CD4-positive, alpha-beta T cell treated with Interleukin-15 for 1 hour (primary cell): ENCODE results near the gene AMACR.

Experiments
- DNase-seq: peaks from one replicate; pipeline ENCODE4 v3.0.0-alpha.2; 2020

The AMACR gene

DNA sequence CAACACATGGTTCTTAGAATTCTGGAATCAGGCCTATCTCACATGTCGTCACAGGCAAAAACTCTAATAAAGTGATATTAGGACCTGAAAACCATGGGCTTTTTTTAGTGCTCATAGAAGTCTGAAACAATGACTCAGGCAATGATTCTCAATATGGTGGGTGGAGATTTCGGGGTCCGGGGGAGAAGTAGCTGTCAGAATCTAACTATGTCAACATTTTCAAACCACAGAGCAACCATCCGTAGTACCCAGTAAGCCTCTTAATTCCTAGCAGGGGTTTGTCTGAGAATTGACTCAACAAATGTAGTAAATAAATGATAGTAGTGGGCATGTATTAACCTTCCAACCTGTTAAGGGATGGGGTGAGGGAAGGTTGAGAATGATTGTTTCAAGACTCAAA is 2.6 kb downstream of the AMACR start:
- no peak for DNase-seq

DNA sequence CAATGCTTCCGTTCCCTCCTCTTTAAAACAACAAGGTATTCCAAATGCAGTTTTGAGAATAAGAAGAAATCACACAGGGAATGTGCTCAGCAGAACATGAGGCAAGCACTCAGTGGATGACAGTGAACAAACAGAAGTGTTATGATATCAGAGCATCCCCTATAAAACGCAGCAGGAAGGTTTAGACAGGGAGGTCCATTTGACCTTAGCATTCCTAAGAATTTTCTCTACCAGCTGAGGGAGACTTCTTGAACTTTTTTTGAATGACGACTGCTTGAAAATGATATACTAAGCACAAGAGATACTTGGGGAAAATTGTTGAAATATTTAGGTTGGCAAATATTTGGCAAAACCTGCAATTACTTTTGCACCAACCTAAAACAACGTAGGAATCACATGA is 3.9 kb downstream of the AMACR start:
- DNase-seq, result no peak

DNA sequence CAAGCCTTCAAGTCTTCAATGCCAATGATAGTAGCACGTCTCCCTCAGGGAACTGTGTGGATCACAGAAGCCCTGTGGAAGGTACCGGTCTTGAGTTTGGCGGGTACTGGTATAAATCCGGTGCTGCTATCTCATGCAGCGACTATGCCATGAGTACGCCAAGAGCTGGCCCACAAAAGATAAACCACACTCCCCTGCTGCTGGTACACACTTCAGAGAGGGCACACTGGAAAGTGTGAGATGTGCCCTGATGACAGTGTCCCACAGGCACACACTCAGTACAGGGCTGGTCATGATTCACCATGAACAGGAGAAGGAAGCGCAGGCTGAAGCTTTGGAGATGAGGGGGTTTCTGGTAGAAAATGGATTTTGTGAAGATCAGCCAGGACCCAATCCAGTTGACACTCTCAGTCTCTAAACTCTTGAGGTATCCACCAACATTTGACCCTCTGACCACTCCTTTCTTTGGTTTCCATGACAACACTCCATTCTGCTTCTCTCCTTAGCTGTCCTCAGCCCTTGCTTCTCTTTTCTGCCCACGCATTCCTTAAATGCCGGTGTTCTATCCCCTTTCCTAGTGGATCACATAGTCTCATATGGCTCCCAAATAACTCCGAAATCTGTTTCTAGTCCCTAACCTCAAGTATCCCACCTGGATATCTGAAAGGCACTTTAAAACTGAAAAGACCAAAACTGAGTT is 5.1 kb downstream of the AMACR start:
- DNase-seq, result no peak

DNA sequence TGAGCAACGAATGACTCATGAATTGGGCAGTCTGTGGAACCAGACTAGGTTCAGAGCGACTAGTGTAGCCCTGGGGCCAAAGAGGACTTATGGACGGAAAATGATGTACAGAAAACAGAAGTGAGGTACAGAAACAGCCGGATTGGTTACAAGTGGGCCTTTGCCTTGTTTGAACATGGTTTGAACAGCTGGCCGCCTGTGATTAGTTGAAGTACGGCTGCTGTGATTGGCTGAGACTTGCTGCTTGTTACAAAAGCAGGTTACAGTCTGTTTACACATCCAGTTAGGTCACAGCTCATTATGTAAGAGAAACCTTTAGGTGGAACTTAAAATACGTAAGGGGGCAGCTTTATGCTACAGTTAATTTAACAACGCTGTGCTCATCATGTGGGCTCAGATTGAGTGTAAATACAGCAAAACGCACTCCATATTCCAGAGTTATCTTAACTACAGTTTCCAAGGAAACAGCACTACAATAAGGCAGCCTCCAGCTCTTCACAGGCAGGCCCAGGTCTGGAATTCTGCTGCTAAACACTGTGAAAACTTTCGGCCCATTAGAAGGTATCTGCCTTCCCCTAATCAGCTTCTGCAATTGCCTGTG is 6.5 kb downstream of the AMACR start:
- no peak for DNase-seq

DNA sequence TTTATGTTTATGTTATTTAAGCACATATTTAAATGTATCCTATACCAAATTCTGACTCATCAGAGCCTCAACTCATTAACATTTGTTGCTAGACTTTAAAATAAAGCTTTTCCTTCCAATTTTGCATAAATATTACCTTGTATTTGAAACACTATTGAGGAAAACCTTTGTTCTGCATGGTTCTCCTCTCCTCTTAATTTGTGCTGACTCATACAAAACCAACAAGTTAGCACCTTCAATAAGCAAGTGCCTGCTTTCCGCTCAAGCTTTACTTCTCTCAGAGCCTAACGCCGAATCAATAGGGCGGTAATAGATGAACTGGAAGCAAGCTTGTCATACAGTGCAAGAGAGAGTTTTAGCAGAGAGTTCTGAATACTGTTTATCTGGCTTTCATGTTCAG is 7.9 kb downstream of the AMACR start:
- no peak for DNase-seq

DNA sequence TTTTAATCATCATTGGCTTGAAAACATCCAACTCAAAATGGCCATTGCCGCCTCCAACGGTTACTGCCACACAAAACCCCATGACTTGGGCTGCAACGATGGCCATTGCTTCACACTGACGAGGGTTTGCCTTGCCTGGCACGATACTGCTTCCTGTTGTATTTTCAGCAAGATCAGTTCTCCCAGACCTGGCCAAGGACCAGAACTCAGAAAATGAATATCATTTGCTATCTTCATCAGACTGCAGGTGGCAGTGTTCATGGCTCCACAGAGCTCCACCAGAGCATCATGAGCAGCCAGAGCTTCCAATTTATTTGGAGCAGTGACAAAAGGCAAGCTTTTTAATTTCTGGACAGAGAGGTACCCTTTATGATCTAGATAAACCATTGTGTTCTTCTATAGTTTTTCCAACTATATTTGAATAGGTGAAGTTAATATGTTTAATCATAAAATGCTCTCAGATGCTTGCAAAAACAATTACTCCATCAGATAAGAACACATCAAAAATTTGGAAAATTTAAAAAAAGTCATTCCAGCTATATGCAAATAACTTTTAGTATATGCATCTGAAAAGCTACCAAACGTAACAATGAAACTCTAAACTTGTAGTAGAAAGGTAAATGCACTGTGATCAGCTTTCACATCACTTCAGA is 10.4 kb downstream of the AMACR start:
- peak; percentile 24 for DNase-seq

DNA sequence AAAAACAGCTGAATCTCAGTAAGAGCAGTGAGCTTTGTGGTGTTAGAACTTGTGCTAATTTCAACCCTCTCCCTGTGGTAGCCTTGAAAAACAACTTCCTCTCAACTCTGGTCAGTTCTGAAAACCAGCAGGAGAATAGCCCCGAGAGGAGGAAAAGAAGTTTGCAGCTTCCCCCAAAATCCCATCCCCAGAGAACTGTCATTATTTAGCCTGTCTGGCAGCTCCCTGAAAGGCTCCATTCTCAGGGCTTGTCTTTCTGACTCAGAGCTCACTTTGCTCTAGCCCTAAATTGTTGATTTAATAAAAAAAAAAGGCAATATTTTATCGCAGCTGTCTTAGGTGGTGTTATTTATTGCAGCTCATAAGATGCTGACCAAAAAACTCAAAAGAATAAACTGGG is 12.0 kb downstream of the AMACR start:
- no peak for DNase-seq

DNA sequence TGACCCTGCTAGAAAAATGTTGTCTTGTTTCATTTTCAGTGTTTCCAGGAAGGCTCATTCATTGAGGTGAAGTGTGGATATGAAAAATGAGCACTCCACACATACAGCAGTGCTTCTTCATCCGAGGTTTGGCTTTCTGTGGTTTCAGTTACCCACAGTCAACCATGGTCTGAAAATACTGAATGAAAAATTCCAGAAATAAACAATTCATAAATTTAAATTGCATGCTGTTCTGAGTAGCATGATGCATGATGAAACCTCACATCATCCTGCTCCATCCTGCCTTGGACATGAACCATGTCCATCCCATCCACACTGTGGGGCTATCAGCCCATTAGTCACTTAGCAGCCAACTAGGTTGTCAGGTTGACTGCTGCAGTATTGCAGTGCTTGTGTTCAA is 13.0 kb downstream of the AMACR start:
- no peak for DNase-seq

DNA sequence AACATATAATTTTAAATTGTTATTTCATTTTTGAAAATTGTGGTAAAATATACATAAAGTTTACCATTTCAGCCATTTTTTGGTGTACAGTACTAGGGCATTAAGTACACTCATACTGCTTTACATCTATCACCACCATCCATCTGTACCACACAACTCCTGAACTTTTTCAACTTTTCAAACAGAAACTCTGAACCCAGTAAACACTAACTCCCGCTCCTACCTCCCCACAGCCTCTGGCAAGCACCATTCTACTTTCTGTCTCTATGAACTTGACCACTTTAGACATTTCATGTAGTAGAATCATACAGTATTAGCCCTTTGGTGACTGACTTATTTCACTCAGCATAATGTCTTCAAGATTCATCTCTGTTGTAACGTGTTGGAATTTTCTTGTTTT is 15.0 kb downstream of the AMACR start:
- no peak for DNase-seq

DNA sequence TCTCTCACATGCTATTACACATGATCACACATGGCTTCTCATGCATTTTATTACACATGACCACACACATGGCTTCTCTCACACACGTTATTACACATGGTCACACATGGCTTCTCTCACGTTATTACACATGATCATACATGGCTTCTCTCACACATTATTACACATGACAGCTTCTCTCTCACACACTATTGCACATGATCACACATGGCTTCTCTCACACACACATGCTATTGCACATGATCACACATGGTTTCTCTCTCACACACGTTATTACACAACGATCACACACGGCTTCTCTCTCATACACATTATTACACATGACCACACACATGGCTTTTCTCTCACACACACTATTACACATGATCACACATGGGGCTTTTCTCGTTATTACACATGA is 22.4 kb downstream of the AMACR start:
- DNase-seq, result no peak

DNA sequence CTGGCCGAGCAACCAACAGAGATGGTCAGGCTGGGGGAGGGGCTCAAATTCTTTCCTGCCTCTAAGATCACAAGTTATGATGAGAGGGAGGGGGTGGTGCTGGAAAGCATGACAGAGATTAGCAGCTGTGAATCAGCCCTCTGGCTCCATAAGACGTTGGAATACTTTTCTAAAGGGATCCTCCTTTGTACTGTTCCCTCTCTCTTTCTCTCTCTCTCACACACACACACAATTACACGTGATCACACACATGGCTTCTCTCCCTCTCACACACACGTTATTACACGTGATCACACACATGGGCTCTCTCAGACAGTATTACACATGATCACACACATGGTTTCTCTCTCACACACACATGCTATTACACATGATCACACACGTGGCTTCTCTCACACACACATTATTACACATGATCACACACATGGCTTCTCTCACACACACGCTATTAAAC is 23.2 kb downstream of the AMACR start, which contains the start of gene SLC45A2:
TSS of gene SLC45A2 (minus strand) at position 23 of the 454 bp plus-strand sequence. CDS start 110 bp downstream, outside the sequence.
- no peak for DNase-seq

DNA sequence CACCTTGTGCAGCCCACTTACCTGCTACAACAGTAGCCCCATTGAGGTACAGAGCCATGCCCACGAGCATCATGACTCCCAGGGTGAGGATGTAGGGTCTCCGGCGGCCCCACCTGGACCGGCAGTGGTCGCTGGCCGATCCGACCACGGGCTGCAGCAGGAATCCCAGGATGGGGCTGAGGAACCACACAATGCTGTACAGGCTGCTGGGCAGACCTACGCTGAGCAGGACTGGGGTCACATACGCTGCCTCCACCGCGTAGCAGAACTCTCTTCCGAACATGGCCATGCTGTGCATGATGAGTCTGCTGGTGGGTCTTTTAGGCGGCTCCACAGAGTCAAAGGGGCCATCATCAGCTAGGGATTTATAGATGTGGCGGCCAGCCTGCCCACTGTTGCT is 23.7 kb downstream of the AMACR start:
- DNase-seq, result no peak

DNA sequence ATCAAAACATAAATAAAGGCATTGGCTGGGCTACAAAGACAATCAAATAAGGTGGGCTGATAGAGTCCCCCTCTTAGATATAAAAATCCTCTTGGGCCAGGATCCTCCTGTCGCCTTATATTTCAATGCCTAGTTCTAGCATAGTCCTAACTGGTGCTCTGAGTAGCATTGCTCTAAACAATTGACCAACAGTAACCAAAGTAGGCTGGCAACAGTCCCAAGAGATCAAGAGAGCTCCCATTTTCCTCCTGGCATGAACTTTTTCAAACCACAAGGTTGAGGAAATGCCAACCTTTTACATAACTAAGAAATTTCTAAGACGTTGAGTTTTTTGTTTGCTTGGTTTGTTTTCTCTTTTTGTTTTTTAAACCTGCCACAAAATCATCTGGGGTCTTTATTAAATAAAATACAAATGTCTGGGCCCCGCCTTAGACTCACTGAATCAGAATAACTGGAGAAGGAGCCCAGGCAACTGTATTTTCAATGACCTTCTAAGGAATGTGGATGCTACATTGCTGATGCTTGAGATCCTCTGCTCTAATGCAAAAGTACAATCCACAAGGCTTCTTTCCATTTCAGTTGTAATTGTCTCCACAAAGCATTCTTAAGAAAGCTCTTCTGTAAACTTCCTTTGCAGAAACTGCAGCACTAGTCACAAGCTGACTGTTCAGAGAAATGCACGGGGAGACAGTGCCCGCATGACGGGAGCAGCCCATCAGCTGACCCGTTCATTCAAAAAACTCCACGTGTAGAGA is 26.3 kb downstream of the AMACR start:
- DNase-seq, result no peak

DNA sequence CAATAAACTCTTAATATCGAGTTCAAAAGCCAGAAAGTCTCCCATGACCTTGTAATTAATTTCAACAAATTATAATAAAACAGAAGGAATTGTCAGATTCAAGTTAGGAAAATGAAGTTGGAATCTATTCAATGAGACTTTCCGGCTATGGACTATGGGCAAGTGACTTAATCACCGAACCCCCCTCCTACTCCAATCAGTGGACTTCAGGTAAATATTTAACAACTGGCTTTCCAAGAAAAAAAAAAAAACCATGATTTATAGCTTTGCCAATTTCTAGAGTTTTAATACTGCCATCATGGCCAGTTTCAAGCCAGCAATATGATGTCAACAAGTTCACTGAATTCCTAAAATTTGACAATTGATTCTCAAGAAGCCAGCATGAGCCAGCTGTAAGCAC is 27.8 kb downstream of the AMACR start:
- DNase-seq, result no peak

DNA sequence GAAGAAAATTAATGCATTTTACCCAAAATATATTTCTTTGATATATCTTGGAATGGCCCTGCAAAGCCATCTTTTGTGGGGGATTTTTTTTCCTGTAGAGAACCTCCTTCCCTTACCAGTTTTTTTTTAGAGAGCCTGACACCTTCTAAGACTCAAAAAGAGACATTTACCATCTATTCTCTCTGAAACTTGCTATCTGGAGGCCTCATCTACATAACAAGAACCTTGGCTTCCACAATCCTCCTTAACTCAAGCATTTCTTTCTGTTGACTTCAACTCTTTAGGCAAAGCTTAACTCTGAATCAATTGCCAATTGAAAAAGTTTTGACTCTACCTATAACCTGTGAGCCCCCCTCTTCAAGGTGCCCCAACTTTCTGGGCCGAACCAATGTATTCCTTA is 29.5 kb downstream of the AMACR start:
- no peak for DNase-seq

DNA sequence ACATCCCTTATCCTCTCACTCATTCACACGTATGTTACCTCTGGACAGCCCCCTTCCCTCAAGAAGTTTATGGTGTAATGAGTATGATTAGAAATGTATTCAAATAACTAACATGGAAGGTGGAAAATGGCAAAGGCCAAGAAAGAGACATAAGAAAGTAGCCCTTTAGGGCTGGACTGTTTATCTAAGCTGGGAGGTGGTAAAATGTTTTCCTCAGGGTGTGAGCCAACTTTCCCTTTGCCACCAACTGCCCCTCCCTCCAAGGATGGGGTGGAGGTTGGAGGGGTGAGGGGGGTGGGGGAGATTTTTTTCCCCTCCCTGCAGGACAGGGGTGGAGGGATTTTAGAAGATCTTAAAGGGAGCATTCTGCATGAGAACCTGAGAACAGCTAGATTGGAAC is 31.5 kb downstream of the AMACR start:
- no peak for DNase-seq

DNA sequence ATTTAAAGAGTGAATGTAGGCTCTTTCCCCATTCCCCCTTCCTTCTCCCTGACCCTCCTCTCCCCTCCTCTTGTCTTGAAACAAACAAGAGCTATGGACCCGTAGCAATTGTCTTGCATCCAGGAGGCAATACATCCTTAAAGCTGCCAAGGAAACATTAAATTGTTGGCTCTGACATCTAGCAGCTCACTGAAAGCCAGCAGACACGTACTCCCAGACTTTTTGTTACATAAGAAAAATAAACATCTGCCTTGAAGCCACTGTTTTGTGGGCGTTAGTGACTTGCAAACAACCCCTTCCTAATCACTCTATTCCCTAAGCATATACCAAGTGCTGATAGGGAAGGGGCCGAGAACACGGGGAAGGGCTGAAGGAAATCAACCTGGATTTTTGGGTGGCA is 32.0 kb downstream of the AMACR start:
- no peak for DNase-seq

DNA sequence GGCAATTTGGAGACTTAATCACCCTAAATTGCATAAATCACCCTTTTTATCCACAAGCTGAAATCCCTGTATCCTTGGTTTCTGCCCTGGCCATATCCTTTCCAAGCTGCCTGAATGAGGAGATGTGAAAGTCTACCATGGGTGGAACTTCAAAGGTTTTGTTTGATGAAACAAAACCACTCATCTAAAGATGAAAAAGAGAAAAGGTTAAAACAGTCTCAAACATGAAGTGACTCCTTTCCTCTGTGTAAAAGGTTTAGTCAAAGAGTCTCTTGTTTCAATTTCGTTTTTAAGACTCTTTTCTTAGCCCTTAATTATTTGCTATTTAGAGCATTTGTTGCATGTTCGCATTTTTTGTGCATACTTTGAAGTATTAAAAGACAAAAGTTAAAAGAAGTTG is 34.6 kb downstream of the AMACR start:
- no peak for DNase-seq

DNA sequence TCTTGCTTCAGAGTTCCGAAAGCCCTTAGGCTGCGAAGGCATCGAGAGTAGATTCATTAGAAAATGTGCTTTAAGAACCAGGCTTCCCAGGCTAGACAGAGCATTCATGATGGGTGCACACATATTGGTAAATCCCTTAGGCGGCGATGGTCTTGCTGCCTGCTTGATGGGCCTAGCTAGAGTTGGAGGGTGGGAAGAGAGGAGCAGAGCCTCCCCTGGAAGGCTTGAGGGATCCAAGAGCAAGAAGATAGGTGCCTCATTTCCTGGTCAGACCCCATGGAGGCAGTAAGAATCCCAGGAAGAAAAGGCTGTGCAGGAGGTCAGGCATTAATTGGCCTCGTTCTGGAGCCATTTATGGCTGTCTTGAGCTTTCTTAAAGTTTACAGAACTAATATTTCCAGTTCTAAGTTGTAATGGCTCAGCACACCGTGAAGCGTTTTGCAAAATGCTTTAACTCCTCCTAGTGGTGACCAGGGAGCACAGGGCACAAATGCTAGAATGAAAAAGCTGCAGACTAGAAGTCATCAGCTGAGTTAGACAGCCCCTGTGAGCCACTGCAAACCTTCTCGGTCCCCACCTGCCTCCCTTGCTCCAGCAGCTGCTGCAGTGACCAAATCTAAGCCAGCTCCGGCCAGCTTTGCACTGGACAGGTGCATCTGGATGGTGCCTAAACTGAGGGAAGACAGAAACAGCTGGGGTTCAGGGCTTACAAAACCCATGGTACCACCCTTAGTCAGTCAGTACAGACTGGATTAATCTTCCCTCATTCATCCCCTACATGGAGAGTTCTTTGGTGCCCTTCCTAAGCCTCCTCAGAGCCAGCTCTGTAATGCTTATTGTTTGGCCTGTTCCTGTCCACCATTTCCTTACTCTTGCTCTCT is 38.0 kb downstream of the AMACR start:
- no peak for DNase-seq

DNA sequence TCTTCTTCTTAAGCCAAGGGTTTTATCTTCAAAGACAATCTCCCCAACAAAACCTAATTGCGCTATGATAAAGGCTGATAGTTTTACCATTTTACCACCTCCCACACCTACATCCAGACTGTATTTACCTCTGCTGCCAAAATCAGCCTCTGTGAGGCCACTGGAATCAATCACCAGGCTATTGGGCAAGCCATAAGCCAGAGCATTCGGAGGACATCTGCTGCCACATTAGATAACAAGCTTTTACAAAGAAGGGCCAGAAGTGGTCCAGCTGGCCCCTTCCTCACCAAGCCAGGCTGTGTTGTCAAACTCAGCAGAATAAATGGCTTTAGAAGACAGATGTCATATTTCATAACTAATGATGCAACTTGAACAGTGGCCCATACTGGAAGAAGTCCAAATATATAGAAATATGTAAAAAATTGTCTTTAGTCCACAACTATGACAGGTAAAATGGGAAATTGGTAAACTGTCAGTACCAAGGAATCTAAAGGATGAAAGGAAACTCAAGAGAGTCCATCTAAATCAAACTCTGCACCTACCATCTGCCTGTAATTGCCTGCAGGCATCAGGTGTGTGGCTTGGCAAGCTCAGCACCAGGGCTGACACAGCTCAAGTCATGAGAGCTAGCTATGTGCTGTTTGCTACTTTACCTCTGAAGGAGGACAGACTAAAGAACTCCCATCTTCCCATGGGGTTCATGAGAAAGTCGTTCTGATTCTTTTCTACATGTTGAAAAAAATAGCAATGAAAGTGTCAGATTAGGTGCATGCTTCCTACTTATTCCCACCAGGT is 39.4 kb downstream of the AMACR start:
- DNase-seq, result no peak

DNA sequence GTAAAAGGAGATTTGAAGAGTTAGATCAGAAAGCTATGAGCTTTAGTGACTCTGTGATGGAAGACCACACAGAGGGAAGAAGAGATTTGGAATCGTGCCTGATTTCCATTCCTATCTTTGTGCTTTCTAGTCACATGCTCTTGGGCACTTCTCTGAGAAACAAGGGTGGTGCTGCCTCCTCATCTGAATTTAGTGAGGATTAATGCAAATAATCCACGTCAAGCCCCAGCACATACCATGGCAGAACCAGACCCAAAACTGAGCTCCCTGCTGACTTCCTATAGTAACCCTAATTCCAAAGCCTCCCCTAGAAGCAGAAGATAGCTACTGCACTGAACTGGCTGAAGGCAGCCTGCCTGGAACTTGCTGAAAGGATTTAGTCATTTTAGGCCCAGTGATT is 41.0 kb downstream of the AMACR start:
- no peak for DNase-seq
